Measurements from ENCODE around the gene ATXN1. TPM values are rescaled to one million over a fixed set of nuclear protein-coding genes. Genes with fewer than 3 reads are reported as not detected.

Gene ATXN1
- polyA plus RNA-seq, 3 donors from 2014 or later = 6.9 to 14.7 (median 8.0) TPM

DNA sequence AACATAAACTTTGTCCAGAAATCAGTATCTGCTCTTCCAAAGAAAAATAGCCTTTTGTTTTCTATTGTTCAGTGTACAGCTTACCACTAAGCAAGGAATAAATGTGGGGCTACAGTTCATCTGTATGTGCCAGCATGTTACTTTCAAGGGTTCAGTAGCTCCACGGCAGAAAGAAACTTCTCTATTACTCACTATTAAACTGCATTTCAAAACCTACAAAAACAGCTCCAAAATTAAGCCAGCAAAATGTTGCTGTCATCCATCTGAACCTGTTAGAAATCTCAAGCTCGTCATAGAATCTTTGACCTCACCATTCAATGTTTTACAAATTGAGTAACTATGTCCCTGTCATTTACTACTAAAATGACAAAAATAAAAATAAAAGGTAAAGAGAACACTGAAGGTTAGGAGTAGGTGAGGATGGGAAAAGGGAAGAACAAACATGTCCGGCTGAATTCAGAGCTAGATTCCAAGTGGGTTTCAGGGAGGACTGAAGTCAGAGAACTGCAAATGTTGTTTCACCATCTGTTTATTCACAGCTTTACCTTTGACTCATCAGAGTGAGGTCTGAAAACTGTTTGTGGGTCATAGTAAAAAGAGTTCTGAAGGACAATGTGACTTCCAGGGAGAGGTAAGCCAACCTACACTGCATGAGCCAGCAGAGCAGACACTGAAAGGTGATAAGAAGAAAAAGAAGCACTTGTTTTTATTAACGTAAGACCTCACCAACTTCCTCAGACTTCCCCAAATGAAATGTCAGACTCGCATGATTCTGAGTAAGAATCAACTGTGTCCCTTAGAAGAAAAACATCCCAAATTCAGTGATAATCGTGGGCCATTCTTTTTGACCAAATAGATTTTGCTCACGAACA is 62.0 kb downstream of the ATXN1 start:
- Mint-ChIP-seq H3K4me3 (peak overlapping the region; percentile 74 to 88 (median 83)), H3K4me1 (peaks cover 67 to 80% of the 10 kb centered on the region in 2 donors), H3K27ac (peak overlapping the region; percentile 87 to 97 (median 94))

GRCh38 chr6:16698162-16698533 is 63.1 kb downstream of the ATXN1 start:
- peaks cover 5 to 11% (median 10%) of the 10 kb centered on the region in 3 donors for H3K27me3 Mint-ChIP-seq (ENCODE audit: low read depth in 3 of 3)
- no peaks in the 10 kb centered on the region for H3K9me3 Mint-ChIP-seq
- DNase-seq = no peak
- H3K4me3 Mint-ChIP-seq = peak overlapping the region; percentile 6 to 85 (median 79)
- H3K27ac Mint-ChIP-seq = peak overlapping the region; percentile 31 to 97 (median 90)
- H3K4me1 Mint-ChIP-seq = peaks cover 63 to 81% of the 10 kb centered on the region in 2 donors
- H3K36me3 Mint-ChIP-seq = no peaks in the 10 kb centered on the region

More for the DNA sequence above, 62.0 kb downstream of the ATXN1 start:
- DNase-seq = peak; percentile 17 to 62 (median 37)
- Mint-ChIP-seq H3K9me3 (no peaks in the 10 kb centered on the region), H3K27me3 (ENCODE audit: low read depth in 3 of 3) (peaks cover 5 to 11% (median 10%) of the 10 kb centered on the region in 3 donors), H3K36me3 (no peaks in the 10 kb centered on the region)

DNA sequence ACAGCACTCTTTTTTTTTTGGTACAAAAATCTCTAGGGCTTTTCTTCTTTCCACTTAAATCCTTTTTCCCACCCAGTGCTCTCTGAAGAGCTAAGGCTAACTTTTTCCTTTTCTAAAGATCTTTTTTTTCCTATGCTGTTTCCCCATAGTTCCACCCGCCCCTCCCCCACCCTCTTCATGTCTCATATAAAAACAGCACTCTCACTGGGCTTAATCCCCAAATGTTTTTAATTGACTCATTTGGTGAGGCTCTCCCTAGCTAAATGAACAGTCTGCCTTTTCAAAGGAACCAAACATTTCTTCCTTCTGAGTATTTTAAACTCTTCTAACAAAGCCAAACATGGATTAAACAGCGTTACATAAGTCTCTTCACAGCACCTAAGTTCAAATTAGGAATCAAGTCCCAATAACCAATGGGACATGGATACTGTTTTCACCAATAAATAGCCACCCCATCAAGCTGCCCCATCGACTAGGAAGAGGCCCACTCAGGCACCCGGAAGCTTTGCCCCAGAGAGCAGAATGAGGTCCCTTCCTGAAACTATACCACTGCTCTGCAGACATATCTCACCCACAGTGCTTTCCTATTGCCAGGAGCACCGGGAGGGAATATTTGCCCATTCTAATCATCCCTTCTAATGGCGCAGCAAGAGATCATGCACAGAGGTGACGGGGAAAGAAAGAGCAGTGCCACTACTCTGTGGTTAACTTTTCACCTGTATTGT is 63.7 kb downstream of the ATXN1 start:
- H3K27ac Mint-ChIP-seq = peak overlapping the region; percentile 31 to 97 (median 90)

GRCh38 chr6:16696496-16696895 is 64.8 kb downstream of the ATXN1 start:
- Mint-ChIP-seq H3K27me3 (ENCODE audit: low read depth in 3 of 3) (peaks cover 5 to 11% (median 10%) of the 10 kb centered on the region in 3 donors), H3K9me3 (no peaks in the 10 kb centered on the region), H3K4me3 (no peak overlapping the region), H3K27ac (no peak overlapping the region), H3K36me3 (no peaks in the 10 kb centered on the region), H3K4me1 (peaks cover 61 to 79% of the 10 kb centered on the region in 2 donors)
- DNase-seq = no peak

More for the DNA sequence above, 63.7 kb downstream of the ATXN1 start:
- H3K36me3 Mint-ChIP-seq = no peaks in the 10 kb centered on the region
- no peaks in the 10 kb centered on the region for H3K9me3 Mint-ChIP-seq
- peak overlapping the region in 4 of 5 donors; percentile 12 to 85 (median 81) for H3K4me3 Mint-ChIP-seq
- H3K4me1 Mint-ChIP-seq = peaks cover 63 to 81% of the 10 kb centered on the region in 2 donors
- peaks cover 5 to 11% (median 10%) of the 10 kb centered on the region in 3 donors for H3K27me3 Mint-ChIP-seq (ENCODE audit: low read depth in 3 of 3)
- no peak for DNase-seq

GRCh38 chr6:16694781-16695578 is 66.3 kb downstream of the ATXN1 start:
- Mint-ChIP-seq H3K27ac (peak overlapping the region; percentile 28 to 83 (median 56)), H3K9me3 (no peaks in the 10 kb centered on the region), H3K4me3 (peak overlapping the region in 2 of 5 donors; percentile 34 to 46), H3K27me3 (ENCODE audit: low read depth in 3 of 3) (peaks cover 3 to 7% (median 3%) of the 10 kb centered on the region in 3 donors), H3K4me1 (peaks cover 46 to 79% of the 10 kb centered on the region in 2 donors), H3K36me3 (peaks cover 0 to 8% (median 3%) of the 10 kb centered on the region in 3 donors)
- DNase-seq = peak in 2 of 3 donors; percentile 16 to 43

DNA sequence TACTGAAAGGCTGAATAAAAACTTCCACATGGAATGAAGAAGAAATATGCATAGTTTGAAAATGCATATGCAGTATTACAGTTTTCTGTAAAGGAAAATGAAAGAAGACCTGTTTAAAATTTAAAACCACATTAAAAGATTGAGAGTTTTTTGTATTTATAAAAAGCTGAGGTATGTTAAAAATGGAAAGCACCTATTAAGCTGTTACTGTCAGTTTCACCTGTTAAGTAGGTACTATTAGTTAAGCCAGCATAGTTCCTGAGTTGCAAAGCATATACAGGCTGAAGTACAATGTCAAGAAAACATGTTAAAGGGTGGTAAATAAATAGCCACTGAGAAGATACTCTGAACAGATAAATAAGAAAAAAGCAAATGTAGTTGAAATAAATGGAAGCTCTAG is 69.9 kb downstream of the ATXN1 start:
- peaks cover 32 to 74% of the 10 kb centered on the region in 2 donors for H3K4me1 Mint-ChIP-seq
- H3K9me3 Mint-ChIP-seq = no peaks in the 10 kb centered on the region
- peak overlapping the region in 2 of 6 donors; percentile 17 to 27 for H3K27ac Mint-ChIP-seq
- no peak for DNase-seq
- H3K4me3 Mint-ChIP-seq = no peak overlapping the region
- peaks cover 0 to 9% (median 3%) of the 10 kb centered on the region in 3 donors for H3K36me3 Mint-ChIP-seq
- no peaks in the 10 kb centered on the region for H3K27me3 Mint-ChIP-seq (ENCODE audit: low read depth in 3 of 3)

DNA sequence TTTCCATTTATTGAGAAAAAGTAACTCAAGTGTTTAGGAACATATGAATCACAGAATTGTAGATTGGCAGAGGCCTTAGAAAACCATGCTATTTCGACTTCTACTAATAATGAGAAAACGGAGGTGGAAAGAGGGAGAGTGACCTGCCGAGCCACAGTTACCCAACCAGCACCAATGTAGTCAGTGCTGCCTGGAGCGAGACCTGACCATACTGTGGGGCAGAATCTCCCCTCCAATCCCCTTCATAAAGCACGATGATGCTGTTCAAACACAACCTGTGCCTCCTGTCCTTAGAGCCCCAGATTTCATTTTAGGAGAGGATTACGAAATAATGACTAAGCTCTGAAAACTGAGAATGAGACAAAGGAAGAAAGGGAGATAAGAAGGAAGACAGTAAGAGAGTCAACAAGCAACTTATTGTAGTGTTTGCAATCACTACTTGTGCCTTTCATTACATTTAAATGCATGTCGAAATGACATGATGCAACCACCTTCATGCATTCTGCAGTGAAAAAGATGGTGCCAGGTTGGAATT is 70.6 kb downstream of the ATXN1 start:
- Mint-ChIP-seq H3K9me3 (no peaks in the 10 kb centered on the region), H3K27ac (peak overlapping the region in 3 of 6 donors; percentile 0 to 32 (median 3)), H3K4me1 (peaks cover 32 to 76% of the 10 kb centered on the region in 2 donors), H3K36me3 (peaks cover 0 to 9% (median 3%) of the 10 kb centered on the region in 3 donors), H3K27me3 (ENCODE audit: low read depth in 3 of 3) (no peaks in the 10 kb centered on the region), H3K4me3 (no peak overlapping the region)
- DNase-seq = no peak

GRCh38 chr6:16689788-16690607 is 71.3 kb downstream of the ATXN1 start:
- no peaks in the 10 kb centered on the region for H3K27me3 Mint-ChIP-seq (ENCODE audit: low read depth in 3 of 3)
- H3K27ac Mint-ChIP-seq = no peak overlapping the region
- no peaks in the 10 kb centered on the region for H3K9me3 Mint-ChIP-seq
- H3K4me1 Mint-ChIP-seq = peaks cover 27 to 74% of the 10 kb centered on the region in 2 donors
- DNase-seq = no peak
- H3K4me3 Mint-ChIP-seq = no peak overlapping the region
- peaks cover 0 to 9% (median 3%) of the 10 kb centered on the region in 3 donors for H3K36me3 Mint-ChIP-seq

DNA sequence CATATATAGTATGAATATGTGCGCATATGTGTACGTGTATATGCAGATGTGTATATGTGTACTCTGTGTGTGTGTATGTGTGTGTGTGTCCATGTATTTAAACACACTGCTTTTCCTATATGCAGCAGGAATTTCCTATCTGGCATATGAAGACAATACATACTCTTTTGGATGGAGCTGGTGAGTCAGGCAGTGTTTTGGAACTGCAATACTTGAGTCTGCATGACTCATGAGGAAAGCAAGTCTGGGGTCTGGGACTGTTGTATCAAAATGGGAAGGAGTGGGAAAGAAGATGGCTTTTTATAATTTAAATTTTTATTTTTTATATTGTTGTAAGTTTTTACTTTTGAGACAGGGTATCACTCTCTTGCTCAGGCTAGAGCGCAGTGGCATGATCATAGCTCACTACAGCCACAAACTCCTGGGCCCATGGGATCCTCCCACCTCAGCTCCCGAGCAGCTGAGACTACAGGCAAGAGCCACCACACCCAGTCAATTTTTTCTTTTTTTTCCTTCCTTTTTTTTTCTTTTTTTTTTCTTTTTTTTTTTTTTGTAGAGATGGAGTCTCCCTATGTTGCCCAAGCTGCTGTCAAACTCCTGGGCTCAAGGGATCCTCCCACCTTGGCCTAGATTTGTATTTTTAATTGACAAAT is 72.2 kb downstream of the ATXN1 start:
- Mint-ChIP-seq H3K4me1 (peaks cover 24 to 71% of the 10 kb centered on the region in 2 donors), H3K9me3 (no peaks in the 10 kb centered on the region), H3K36me3 (peaks cover 0 to 9% (median 3%) of the 10 kb centered on the region in 3 donors), H3K27ac (peak overlapping the region in 3 of 6 donors; percentile 25 to 49 (median 44)), H3K4me3 (no peak overlapping the region), H3K27me3 (ENCODE audit: low read depth in 3 of 3) (no peaks in the 10 kb centered on the region)
- no peak for DNase-seq

DNA sequence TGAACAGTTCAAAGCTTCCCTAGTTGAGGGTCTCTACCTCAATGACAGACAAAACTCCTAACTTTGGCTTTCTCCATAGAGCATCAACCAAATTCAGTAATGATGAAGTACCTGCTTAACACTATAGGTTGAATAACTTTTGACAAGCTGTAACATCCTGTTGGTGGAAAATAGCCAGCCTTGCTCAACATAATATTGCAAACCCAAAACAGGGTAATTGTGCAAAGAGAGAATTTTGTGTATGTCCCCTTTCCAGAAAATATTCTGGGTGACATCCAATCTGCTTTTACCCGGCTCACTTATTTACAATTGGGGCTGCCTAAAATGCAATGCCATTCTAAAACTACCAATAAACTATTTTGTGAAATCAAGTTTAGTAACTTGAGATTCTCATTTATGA is 72.8 kb downstream of the ATXN1 start:
- no peak for DNase-seq
- H3K4me1 Mint-ChIP-seq = peaks cover 29 to 71% of the 10 kb centered on the region in 2 donors
- H3K9me3 Mint-ChIP-seq = no peaks in the 10 kb centered on the region
- H3K4me3 Mint-ChIP-seq = no peak overlapping the region
- peaks cover 0 to 9% (median 3%) of the 10 kb centered on the region in 3 donors for H3K36me3 Mint-ChIP-seq
- H3K27ac Mint-ChIP-seq = peak overlapping the region in 3 of 6 donors; percentile 13 to 77 (median 57)
- no peaks in the 10 kb centered on the region for H3K27me3 Mint-ChIP-seq (ENCODE audit: low read depth in 3 of 3)

GRCh38 chr6:16687045-16687444 is 74.2 kb downstream of the ATXN1 start:
- peaks cover 0 to 9% (median 6%) of the 10 kb centered on the region in 3 donors for H3K36me3 Mint-ChIP-seq
- peak overlapping the region in 2 of 5 donors; percentile 16 to 23 for H3K4me3 Mint-ChIP-seq
- H3K27me3 Mint-ChIP-seq (ENCODE audit: low read depth in 3 of 3) = no peaks in the 10 kb centered on the region
- peaks cover 28 to 73% of the 10 kb centered on the region in 2 donors for H3K4me1 Mint-ChIP-seq
- no peak for DNase-seq
- H3K9me3 Mint-ChIP-seq = no peaks in the 10 kb centered on the region
- peak overlapping the region; percentile 9 to 77 (median 43) for H3K27ac Mint-ChIP-seq
